Activated T-helper 1 cell treated with anti-CD3 and anti-CD28 coated beads, Interleukin-2, amount 50 U/mL, for 16 hours (primary cell): ENCODE results near the gene OR5P2.
"Not testable (repeated sequence)": the region's sequence is repeated elsewhere in the genome, so short reads cannot be mapped to it uniquely, and the experiment has no call there.

ENCODE experiments used
- DNase-seq, 2 donors: peaks; one replicate each; pipeline ENCODE4 v3.0.0-alpha.2; 2020; ENCODE audit warnings: low read depth in 1 of 2, low spot score in 1 of 2

Gene OR5P2, protein sequence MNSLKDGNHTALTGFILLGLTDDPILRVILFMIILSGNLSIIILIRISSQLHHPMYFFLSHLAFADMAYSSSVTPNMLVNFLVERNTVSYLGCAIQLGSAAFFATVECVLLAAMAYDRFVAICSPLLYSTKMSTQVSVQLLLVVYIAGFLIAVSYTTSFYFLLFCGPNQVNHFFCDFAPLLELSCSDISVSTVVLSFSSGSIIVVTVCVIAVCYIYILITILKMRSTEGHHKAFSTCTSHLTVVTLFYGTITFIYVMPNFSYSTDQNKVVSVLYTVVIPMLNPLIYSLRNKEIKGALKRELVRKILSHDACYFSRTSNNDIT

GRCh38 chr11:7796842-7797241 is at the start of gene OR5P2:
Gene OR5P2 (minus strand): TSS chr11:7796942. CDS start chr11:7796942, 0 bp downstream.
- DNase-seq, result no peak

DNA sequence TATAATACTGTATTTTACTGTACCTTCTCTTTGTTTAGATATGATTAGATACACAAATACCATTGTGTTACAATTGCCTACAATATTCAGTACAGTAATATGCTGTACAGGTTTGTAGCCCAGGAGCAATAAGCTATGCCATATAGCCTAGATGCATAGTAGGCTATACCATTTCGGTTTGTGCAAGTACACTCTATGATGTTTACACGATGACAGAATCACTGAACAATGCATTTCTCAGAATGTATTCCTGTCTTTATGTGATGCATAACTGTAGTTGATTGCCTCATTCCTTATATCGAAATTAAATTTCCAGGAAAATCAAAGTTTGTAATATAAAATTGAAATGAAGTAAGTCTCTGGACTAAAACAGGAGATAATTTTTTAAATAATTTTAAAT is 49.3 kb upstream of the OR5P2 start:
- DNase-seq, result no peak

GRCh38 chr11:7844986-7845385 is 48.2 kb upstream of the OR5P2 start:
- DNase-seq, result no peak

DNA sequence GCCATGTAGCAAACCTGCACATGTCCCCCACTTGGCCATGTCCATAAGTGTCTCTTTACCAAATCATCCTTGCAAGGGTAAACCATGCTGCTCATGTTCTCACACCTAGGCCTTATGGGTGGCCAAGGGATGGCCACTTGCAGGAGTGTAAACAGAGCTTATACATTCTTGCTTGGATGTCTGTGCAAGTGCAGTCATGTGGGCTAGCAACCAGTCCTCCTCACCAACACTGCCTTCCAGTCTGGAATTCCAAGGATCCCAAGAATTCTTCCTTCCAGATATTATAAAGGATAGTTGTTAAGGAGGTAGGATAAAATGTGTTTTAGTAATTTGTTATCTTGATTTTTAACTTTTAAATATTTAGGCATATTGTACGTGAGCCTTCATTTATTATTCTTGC is 47.8 kb upstream of the OR5P2 start:
- DNase-seq, result no peak

GRCh38 chr11:7840578-7840977 is 43.8 kb upstream of the OR5P2 start:
- DNase-seq, result no peak

DNA sequence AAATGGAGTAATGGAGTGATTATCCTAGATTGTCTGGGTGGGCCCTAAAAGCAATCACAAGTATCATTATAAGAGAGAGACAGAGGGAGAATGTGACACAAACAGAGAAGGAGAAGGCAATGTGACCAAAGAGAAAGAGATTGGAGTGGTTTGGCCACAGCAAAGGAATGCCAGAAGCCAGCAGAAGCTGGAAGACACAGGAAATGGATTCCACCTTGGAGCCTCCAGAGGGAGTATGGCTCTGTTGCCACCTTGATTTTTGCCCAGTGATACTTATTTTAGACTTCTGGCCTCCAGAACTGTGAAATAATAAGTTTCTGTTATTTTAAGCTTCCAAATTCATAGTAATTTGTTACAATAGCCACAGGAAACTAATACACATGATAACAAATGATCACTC is 36.8 kb upstream of the OR5P2 start:
- DNase-seq, result no peak

DNA sequence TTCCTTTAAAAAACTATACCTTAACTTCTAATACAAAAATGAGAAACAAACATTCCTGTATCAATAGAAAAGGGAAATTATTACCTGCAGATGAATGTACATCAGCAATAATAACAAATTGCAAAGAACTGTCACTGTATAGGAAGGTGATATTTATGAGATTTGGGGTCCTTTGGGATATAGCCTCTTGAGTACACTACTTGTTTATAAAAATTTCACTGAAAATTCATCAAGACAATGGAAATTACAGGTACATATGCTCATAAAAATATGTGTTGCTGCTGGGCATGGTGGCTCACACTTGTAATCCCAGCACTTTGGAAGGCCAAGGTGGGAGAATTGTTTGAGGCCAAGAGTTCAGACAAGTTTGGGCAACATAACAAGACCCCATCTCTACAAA is 34.0 kb upstream of the OR5P2 start, which contains the start of gene OR5P3:
TSS of gene OR5P3 (minus strand) at position 101 of the 400 bp plus-strand sequence.
- DNase-seq, result no peak

- DNase-seq, result no peak
Measured at GRCh38 chr11:7826324-7826723, 29.6 kb upstream of the OR5P2 start.

DNA sequence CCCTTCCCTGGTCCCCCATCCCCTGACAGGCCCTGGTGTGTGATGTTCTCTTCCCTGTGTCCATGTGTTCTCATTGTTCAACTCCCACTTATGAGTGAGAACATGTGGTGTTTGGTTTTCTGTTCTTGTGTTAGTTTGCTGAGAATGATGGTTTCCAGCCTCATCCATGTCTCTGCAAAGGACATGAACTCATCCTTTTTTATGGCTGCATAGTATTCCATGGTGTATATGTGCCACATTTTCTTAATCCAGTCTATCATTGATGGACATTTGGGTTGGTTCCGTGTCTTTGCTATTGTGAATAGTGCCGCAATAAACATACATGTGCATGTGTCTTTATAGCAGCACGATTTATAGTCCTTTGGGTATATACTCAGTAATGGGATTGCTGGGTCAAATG is 23.7 kb upstream of the OR5P2 start:
- DNase-seq, result not testable (repeated sequence)

- DNase-seq, result not testable (repeated sequence)
Measured at GRCh38 chr11:7814897-7815296, 18.2 kb upstream of the OR5P2 start.

- DNase-seq, result not testable (repeated sequence)
Measured at GRCh38 chr11:7810301-7810700, 13.6 kb upstream of the OR5P2 start.

DNA sequence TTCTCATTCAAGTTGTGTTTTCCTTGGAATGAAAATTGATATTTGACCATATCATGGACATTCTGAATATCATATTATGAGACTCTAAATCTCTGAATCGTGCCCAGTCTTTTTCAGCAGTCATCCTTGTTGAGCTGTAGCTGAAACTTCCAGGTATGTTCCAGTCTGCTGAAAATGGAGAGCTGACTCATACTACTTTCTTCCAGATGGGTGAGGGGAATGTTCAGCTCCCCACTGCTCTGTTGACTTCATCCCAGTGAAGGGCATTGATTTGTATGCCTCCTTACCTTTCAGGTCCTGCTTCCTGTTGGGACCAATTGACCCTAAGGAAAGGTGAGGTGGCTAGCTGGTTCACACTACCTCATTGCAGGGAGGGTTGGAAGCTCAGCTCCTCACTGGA is 3.5 kb downstream of the OR5P2 start:
- DNase-seq, result no peak

GRCh38 chr11:7787239-7787638 is 9.5 kb downstream of the OR5P2 start:
- no peak for DNase-seq

GRCh38 chr11:7775689-7776088 is 21.1 kb downstream of the OR5P2 start:
- DNase-seq, result no peak

GRCh38 chr11:7764301-7764700 is 32.4 kb downstream of the OR5P2 start:
- not testable (repeated sequence) for DNase-seq

GRCh38 chr11:7759010-7759409 is 37.7 kb downstream of the OR5P2 start:
- DNase-seq, result no peak

- no peak for DNase-seq
Measured at GRCh38 chr11:7749456-7749855, 47.3 kb downstream of the OR5P2 start.
